Glomerular visceral epithelial cell (primary cell): ENCODE measurements around the gene TINAGL1.

Experiments used
- DNase-seq: peaks from one replicate; pipeline ENCODE4 v3.0.0-alpha.2; 2016; ENCODE audit errors: extremely low spot score

TINAGL1 gene

DNA sequence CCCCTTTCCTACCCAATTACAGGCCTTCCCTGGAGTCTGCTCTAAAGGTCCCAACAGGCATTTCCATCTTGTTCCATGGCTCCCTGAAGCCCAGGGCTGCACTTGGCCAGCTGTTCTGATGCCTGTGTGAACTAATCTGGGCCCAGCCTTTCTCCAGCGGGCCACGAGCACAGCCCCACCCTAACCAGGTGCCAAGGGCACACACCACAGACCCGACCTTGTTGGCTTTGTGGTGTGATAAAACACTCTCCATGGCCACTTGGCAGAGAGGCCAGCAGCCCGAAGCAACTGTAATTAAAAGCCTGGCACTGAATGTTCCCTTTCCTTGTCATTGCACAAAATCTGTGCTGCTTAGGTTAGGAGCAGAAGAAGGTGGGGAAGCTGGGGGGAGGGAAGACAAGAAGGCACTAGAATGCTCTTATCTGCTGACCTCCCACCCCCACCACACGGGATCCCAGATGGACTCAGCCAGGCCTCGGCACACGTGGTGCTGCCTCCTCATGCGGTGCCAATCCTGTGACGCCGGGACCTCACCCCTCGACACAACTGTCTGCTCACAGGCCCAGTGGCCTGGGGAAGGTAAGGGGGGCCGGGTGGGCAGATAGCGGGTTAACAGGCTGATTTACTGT lies 51.1 kb downstream of the TINAGL1 start:
- no peak for DNase-seq

DNA sequence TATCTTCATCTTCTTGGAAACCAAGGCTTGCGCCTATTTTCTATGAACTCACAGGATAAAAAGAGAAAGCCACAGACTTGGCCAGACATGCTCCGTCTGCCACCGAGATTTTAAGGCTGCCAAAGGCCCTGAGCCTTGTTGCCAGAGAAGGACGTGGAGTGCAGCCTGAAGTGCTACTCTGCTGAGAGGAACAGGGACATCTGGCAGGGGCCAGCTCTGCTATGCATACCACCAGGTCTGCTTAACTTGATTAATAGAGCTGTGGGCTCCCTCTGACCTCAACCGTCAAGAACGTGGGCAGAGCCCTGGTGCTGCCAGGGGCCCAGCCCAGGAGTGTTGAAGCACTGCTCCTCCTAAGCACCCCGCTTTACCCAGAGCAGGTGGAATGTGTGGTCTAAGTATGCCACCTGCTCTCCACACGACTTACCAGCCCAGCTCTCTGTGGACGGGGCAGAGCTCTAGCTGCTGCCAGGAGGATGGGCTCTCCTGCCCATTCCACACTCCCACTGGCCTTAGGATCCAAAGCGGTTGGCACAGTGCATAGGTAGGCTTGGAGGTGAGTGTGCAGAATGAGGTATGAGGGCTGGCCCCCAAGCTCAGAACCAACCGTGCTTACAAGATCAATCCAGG lies 51.7 kb downstream of the TINAGL1 start:
- no peak for DNase-seq

DNA sequence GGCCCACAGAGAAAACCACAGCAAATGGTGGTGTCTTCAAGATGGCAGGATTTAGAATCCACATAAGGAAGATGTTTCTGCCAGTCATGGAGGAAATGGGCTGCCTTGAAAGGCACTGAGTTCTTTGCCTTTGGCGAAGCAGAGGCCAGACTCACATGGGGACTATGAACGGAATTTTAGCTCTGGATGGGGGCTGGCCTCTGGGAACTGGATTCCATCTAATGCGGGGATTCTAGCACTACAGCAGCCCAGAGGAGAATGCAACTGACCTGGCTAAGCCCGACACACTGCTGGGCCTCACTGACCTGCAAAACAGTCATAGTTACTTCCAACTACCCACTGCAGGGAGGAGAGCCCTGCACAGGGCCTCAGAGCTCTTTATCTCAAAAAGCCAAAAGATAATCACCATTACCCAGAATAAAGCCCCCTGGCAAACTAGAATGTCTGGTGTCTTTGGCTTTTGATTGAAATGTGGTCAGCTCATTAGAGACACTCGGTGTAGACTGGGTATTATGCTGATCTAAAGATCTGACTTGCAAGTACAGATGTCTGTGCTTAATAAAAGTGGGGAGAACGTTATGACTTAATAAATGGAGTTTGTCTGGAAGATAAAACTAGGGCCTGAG lies 52.7 kb downstream of the TINAGL1 start:
- no peak for DNase-seq

DNA sequence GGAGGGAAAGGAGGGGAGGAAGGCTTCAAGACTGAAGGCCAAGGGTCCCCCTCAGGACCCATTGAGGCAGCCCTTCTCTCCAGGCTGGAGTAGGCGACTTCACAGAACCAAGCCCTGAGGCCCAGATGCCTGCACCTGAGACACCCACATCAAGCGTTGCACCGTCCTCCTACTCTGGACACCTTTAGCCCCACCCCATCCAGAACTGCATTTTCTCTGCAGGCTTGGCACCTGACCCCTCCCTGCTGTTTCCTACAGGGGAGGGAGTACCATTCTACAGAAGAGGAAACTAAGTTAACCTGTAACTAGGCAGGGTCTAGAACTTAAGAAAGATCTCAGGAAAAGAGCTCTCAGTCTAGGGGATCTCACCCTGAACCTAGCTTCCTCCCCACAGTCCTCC lies 56.3 kb downstream of the TINAGL1 start:
- DNase-seq, result no peak

DNA sequence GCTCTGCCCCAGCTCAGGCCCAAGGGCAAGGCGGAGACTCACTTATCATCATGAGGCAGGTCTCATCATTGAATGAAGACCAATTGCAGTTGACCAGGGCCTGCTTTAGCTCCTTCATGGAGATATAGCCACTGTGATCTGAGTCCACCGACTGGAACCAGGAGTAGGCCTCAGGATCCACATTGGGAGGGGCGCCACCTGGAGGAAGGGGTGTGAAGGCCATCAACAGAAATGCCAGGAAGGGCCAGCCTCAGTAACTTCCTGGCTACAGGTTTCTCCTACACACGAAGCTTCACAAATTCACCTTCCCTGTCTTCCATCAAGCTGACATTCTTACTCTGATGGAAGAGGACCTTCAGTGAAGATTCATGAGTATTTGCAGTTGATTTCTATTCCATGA lies 56.8 kb downstream of the TINAGL1 start:
- DNase-seq, result peak; percentile 26
